NB4 (cell line): ENCODE measurements around the gene NRG3.

Source experiments
- DNase-seq: peaks from one replicate; pipeline ENCODE4 v3.0.0; 2010; ENCODE audit warnings: low read depth
- H3K4me3 ChIP-seq: one replicate; pipeline ENCODE4 v1.5.1; 2011; ENCODE audit warnings: mild to moderate bottlenecking, low read depth, low read length, moderate library complexity
- MYC ChIP-seq: IDR thresholded peaks from 2 replicates; pipeline ENCODE4 v1.6.1; 2011; ENCODE audit warnings: low read depth, low read length
- POLR2A ChIP-seq: IDR thresholded peaks from 2 replicates; pipeline ENCODE4 v1.6.1; 2011; ENCODE audit warnings: mild to moderate bottlenecking; ENCODE audit not compliant: insufficient read length; ENCODE audit errors: extremely low read depth
- TF ChIP-seq, protein P1 (sequence below): IDR thresholded peaks from 2 replicates; pipeline ENCODE4 v1.6.1; 2011; ENCODE audit warnings: low read depth, low read length
- TF ChIP-seq, protein P2 (sequence below): IDR thresholded peaks from one replicate; pipeline ENCODE4 v1.5.1; 2012; ENCODE audit warnings: low read depth, low read length

Gene NRG3

DNA sequence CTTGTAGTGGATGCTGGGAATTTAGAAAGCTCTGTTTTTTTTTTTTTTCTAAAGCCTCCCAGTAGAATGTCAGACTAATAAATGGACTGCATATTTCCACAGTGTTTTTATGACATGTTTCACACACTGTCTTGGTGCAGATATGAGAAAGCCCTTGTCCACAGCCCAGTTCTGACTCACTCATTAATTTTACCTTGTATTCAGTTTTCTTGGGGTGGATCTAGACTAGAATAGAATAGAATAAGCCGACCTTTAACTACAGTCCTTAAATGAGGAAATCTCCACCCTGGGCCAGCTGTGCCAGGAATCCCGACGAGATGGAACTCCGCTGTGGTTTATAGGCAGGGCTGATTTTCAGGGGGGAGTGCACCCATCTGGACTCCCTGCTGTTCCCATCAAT is 274.7 kb downstream of the NRG3 start:
- no peak for DNase-seq
- no peak overlapping the region for H3K4me3 ChIP-seq
- no peak for TF ChIP-seq POLR2A
- TF ChIP-seq, protein P1, sequence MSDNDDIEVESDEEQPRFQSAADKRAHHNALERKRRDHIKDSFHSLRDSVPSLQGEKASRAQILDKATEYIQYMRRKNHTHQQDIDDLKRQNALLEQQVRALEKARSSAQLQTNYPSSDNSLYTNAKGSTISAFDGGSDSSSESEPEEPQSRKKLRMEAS, result no peak
- TF ChIP-seq, protein P2, sequence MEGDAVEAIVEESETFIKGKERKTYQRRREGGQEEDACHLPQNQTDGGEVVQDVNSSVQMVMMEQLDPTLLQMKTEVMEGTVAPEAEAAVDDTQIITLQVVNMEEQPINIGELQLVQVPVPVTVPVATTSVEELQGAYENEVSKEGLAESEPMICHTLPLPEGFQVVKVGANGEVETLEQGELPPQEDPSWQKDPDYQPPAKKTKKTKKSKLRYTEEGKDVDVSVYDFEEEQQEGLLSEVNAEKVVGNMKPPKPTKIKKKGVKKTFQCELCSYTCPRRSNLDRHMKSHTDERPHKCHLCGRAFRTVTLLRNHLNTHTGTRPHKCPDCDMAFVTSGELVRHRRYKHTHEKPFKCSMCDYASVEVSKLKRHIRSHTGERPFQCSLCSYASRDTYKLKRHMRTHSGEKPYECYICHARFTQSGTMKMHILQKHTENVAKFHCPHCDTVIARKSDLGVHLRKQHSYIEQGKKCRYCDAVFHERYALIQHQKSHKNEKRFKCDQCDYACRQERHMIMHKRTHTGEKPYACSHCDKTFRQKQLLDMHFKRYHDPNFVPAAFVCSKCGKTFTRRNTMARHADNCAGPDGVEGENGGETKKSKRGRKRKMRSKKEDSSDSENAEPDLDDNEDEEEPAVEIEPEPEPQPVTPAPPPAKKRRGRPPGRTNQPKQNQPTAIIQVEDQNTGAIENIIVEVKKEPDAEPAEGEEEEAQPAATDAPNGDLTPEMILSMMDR, result no peak
- TF ChIP-seq MYC, result no peak

DNA sequence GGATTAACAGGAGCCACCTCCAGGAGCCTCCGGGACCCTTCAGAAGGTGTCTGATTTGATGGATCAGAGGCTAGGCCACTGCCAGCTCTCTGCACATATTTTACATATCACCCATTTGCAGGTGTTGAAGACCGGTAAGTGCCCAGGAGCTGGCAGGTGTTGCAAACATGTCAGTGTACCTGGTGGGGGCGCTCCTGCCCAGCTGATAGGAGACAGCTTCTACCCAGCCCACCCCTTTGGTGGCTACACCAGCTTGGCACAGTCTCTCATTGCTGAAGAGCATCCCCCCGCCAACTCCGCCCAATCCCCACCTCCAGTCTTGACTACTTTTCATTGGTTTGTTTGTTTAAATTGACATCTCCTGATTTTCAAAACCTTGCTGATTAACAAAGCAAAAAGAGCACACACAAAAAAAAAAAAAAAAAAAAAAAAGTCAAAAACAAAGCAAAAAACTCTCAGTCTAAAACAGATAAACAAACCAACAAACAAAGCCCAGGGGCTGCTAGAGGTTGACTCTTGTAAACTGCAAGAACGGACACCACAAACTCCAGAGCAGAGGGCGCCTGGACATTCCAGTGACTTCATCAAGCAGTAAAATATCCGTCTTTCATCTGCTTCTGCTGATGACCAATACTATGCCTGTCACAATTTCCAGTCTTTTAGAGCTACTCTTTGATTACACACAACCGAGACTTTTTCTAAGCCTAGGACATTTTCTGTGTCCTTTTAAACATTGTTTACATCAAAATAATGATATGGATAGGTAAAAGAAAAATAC is 275.3 kb downstream of the NRG3 start:
- DNase-seq, result peak; percentile 42

DNA sequence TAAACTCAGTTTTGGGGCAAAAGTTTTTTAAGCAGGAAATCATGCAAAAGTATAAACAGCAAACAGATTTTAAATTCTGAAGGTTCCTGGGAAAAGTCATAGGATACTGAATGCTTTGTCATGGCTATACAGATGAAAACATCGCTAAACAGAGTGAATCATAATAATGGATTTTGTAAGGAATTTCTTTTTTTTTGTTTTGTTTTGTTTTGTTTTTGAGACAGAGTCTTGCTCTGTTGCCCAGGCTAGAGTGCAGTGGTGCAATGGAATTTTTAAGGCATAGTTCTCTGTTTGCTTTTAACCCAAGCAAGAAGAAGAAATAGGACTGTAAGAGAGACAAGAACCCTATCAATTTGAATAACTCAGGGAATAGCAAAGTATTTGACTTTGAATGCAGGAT is 285.3 kb downstream of the NRG3 start:
- no peak overlapping the region for H3K4me3 ChIP-seq
- no peak for DNase-seq
- TF ChIP-seq, protein P2, result no peak
- TF ChIP-seq, protein P1, result no peak
- no peak for TF ChIP-seq POLR2A
- no peak for TF ChIP-seq MYC

More for the DNA sequence above, 275.3 kb downstream of the NRG3 start:
- H3K4me3 ChIP-seq, result no peak overlapping the region
- TF ChIP-seq, protein P2, result peak; percentile 27
- TF ChIP-seq MYC, result no peak

DNA sequence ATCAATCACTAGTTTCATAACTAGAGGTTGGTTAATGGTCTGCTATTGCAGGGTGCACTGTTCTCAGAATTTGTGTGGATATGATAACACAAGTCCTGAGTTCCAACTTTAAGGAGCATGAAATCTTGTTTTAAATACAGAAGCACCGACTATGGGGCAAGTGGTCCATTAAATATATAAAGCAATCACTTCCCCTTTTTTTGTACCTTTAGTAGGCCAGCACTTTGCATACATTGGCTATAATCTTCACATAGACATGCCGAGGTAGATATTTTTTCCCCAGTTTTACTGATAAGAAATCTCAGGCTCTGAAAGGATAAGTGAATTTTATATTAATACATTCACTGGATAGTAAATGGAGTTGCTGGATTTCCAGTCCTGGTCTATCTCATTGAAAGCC is 286.3 kb downstream of the NRG3 start:
- TF ChIP-seq POLR2A, result no peak
- TF ChIP-seq, protein P2, result no peak
- TF ChIP-seq, protein P1, result no peak
- no peak for TF ChIP-seq MYC

DNA sequence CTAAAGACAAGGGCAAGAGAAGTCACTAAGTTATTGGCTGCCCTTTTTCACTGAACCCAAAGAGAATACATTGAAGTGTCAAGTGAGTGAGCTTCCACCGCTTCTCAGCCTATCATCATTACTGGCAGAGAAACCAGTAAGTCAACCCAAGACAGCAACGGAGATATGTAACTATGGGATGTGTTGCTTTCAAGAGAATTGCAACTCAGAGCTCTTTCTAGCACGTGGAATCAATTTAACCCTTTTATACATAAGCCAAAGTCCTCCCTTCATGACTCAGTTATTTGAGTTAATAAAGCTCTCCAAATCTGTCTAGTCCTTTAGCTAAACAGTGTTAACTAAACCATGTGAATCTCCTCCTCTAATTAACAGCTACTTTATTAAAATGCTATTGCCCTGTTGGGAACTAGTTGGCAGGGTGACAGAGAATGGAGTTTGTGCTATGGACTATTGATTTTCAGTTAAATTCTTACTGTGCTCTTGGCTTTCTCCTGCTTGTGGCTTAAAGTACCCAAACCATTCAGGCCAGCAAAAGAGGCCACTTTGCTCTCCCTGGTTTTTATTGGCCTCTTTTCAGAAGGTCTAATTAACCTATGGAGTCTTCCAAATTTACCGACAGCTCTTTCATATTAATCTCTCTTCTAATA is 287.7 kb downstream of the NRG3 start:
- TF ChIP-seq, protein P2, result no peak
- TF ChIP-seq MYC (no peak), POLR2A (no peak)
- TF ChIP-seq, protein P1, result no peak
- DNase-seq, result no peak

More for the DNA sequence above, 286.3 kb downstream of the NRG3 start:
- no peak overlapping the region for H3K4me3 ChIP-seq
- DNase-seq, result no peak

More for the DNA sequence above, 287.7 kb downstream of the NRG3 start:
- H3K4me3 ChIP-seq, result no peak overlapping the region
